Measurements from ENCODE around the gene BCS1L.

DNA sequence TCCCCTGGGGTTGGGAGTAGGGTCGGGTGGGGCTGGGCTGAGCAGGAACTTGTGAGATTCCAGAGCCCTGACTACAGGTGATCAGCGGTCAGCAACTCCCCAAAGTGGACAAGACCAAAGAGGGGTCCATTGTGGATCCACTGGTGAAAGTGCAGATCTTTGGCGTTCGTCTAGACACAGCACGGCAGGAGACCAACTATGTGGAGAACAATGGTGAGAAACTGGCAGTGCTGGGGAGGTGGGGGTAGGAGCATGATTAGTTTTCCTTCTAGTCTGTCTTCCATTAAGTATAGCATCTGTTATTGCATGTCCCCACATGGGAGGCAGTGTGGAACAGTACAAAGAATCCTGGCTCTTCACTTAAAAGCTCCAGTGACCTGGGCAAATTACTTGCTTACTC lies 23.8 kb upstream of the BCS1L start:
- TF ChIP-seq, protein P1, sequence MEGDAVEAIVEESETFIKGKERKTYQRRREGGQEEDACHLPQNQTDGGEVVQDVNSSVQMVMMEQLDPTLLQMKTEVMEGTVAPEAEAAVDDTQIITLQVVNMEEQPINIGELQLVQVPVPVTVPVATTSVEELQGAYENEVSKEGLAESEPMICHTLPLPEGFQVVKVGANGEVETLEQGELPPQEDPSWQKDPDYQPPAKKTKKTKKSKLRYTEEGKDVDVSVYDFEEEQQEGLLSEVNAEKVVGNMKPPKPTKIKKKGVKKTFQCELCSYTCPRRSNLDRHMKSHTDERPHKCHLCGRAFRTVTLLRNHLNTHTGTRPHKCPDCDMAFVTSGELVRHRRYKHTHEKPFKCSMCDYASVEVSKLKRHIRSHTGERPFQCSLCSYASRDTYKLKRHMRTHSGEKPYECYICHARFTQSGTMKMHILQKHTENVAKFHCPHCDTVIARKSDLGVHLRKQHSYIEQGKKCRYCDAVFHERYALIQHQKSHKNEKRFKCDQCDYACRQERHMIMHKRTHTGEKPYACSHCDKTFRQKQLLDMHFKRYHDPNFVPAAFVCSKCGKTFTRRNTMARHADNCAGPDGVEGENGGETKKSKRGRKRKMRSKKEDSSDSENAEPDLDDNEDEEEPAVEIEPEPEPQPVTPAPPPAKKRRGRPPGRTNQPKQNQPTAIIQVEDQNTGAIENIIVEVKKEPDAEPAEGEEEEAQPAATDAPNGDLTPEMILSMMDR (IDR thresholded peaks at IDR 0.05 in 8 of 11, conservative IDR thresholded peaks at IDR 0.05 in 3 of 11): no peak
- TF ChIP-seq POLR2A (IDR thresholded peaks at IDR 0.05) (no peak), POLR2AphosphoS5 (IDR thresholded peaks at IDR 0.05) (no peak)

All from spleen (tissue), 7 donors.